IPS-20b (cell line): ENCODE results near the gene ZYG11B.
"Not testable (repeated sequence)": the region's sequence is repeated elsewhere in the genome, so short reads cannot be mapped to it uniquely, and the experiment has no call there.

Source experiments
- H3K27ac ChIP-seq: one replicate; pipeline ENCODE4 v1.5.1; 2013; ENCODE audit warnings: low read length
- H3K27me3 ChIP-seq: 2 replicates; pipeline ENCODE4 v1.6.1; 2013; ENCODE audit warnings: mild to moderate bottlenecking, low read length, inconsistent platforms; ENCODE audit not compliant: insufficient read depth
- H3K36me3 ChIP-seq: 2 replicates; pipeline ENCODE4 v1.6.1; 2013; ENCODE audit warnings: low read depth, mild to moderate bottlenecking, inconsistent platforms, low read length, moderate library complexity; ENCODE audit not compliant: insufficient read depth
- H3K4me1 ChIP-seq: 2 replicates; pipeline ENCODE4 v1.6.1; 2013; ENCODE audit warnings: mild to moderate bottlenecking, control low read depth, inconsistent platforms, low read length, moderate library complexity; ENCODE audit not compliant: insufficient read depth
- H3K4me3 ChIP-seq: 2 replicates; pipeline ENCODE4 v1.5.1; 2013; ENCODE audit warnings: mild to moderate bottlenecking, low read length, inconsistent platforms
- H3K9ac ChIP-seq: 2 replicates; pipeline ENCODE4 v1.6.1; 2013; ENCODE audit warnings: low read depth, mild to moderate bottlenecking, inconsistent platforms, low read length, moderate library complexity
- H3K9me3 ChIP-seq: 2 replicates; pipeline ENCODE4 v1.6.1; 2013; ENCODE audit warnings: mild to moderate bottlenecking, low read depth, low read length, inconsistent platforms; ENCODE audit not compliant: insufficient read depth

The ZYG11B gene

GRCh38 chr1:52825868-52826267 lies 99.6 kb downstream of the ZYG11B start:
- Histone ChIP-seq H3K9ac (no peak overlapping the region), H3K9me3 (no peaks in the 10 kb centered on the region), H3K36me3 (peaks cover 14% of the 10 kb centered on the region; the same call in 1 of the 2 replicates), H3K27me3 (no peaks in the 10 kb centered on the region), H3K4me3 (no peak overlapping the region), H3K4me1 (no peaks in the 10 kb centered on the region), H3K27ac (no peak overlapping the region)

DNA sequence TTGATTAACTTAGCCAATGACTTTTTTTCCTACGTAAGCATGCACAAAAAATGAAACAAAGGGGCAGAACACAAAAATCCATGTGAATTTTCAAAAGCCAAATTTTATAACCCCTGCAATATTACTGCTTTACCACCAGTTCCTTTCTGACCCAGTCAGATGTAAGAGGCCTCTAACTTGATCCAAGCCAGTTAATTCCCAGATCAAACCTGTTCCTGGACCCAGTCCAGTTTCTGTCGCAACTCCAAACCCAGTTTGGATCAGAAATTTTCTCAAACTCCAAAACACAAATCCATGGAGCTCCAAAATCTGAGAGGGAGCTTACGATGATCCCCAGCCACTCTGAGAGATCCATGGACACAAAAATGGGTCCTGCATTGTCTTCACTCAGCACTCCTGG lies 108.5 kb downstream of the ZYG11B start:
- Histone ChIP-seq H3K27ac (no peak overlapping the region), H3K4me3 (no peak overlapping the region), H3K9me3 (no peaks in the 10 kb centered on the region), H3K36me3 (no peaks in the 10 kb centered on the region), H3K4me1 (peaks cover 10% of the 10 kb centered on the region), H3K27me3 (no peaks in the 10 kb centered on the region), H3K9ac (no peak overlapping the region)

DNA sequence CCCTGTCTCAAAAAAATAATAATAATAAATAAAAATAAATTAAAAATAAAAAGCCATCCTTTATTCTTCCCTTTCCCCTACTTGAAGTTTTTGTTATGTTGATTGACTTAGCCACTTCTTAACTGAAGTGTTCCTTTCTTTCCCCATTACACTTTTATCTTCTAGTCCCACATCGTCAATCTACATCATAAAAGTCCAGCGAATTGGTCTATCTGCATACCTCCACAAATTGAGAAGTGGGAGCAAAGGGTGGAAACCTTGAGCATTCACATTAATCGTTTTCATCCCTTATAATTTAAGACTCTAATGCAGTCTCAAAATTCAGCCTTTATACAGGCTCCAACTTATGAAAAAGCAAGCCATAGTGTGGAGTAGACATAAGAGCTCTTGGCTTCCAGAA lies 109.8 kb downstream of the ZYG11B start:
- Histone ChIP-seq H3K27ac (no peak overlapping the region), H3K4me1 (peaks cover 10% of the 10 kb centered on the region), H3K27me3 (peaks cover 6% of the 10 kb centered on the region), H3K9me3 (no peaks in the 10 kb centered on the region), H3K36me3 (no peaks in the 10 kb centered on the region), H3K9ac (no peak overlapping the region; the same call in 1 of the 2 replicates), H3K4me3 (peak overlapping the region; percentile 56)

GRCh38 chr1:52839175-52839574 lies 112.9 kb downstream of the ZYG11B start:
- not testable (repeated sequence) for H3K9me3 ChIP-seq, H3K27ac ChIP-seq, H3K4me3 ChIP-seq, H3K36me3 ChIP-seq, H3K9ac ChIP-seq, H3K4me1 ChIP-seq
- peaks cover 38% of the 10 kb centered on the region for H3K27me3 ChIP-seq

GRCh38 chr1:52842643-52843310 lies 116.5 kb downstream of the ZYG11B start, which contains the start of gene ZYG11A:
TSS of gene ZYG11A (plus strand) at chr1:52842760. CDS start at chr1:52842884, 124 bp downstream.
- H3K4me1 ChIP-seq, result no peaks in the 10 kb centered on the region; the same call in 1 of the 2 replicates
- no peaks in the 10 kb centered on the region for H3K9me3 ChIP-seq
- H3K27me3 ChIP-seq, result peaks cover 49% of the 10 kb centered on the region
- H3K9ac ChIP-seq, result no peak within 1 kb of the TSS; the same call in 1 of the 2 replicates
- peak within 1 kb of the TSS; percentile 77 for H3K4me3 ChIP-seq
- H3K36me3 ChIP-seq, result no peaks in the 10 kb centered on the region
- no peak within 1 kb of the TSS for H3K27ac ChIP-seq

DNA sequence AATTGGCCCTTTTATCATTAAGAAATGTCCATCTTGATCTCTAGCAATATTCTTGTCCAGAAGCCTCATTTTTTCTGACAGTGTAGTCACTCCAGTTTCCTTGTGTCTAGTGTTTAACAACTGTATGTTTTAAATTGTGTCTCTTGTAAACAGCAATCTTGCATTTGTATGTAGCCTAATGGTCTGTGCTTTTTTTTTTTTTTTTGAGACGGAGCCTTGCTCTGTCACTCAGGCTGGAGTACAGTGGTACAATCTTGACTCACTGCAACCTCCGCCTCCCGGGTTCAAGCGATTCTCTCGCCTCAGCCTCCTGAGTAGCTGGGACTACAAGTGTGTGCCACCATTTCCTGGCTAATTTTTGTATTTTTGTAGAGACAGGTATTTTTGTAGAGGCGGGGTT lies 118.9 kb downstream of the ZYG11B start:
- H3K4me1 ChIP-seq, H3K9me3 ChIP-seq, H3K9ac ChIP-seq, H3K27ac ChIP-seq, H3K4me3 ChIP-seq, H3K36me3 ChIP-seq: not testable (repeated sequence)
- H3K27me3 ChIP-seq, result peaks cover 49% of the 10 kb centered on the region

DNA sequence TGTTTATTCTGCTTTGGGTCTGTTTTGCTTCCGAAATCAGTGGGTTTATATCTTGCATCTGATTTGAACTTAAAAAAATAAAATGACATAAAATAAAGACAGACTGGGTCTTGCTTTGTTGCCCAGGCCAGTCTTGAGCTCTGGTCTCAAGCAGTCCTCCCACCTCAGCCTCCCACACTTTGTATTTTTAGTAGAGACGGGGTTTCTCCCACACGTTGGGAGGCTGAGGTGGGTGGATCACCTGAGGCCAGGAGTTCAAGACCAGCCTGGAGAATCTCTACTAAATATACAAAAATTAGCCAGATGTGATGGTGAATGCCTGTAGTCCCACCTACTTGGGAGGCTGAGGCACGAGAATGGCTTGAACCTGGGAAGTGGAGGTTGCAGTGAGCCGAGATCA lies 122.2 kb downstream of the ZYG11B start:
- Histone ChIP-seq H3K36me3 (no peaks in the 10 kb centered on the region), H3K9ac (no peak overlapping the region), H3K27me3 (peaks cover 19% of the 10 kb centered on the region), H3K27ac (no peak overlapping the region), H3K9me3 (no peaks in the 10 kb centered on the region), H3K4me3 (no peak overlapping the region), H3K4me1 (no peaks in the 10 kb centered on the region; the same call in 1 of the 2 replicates)

GRCh38 chr1:52850951-52851350 lies 124.7 kb downstream of the ZYG11B start:
- H3K9ac ChIP-seq, result no peak overlapping the region
- no peaks in the 10 kb centered on the region; the same call in 1 of the 2 replicates for H3K27me3 ChIP-seq
- no peaks in the 10 kb centered on the region for H3K4me1 ChIP-seq
- H3K9me3 ChIP-seq, result no peaks in the 10 kb centered on the region
- H3K27ac ChIP-seq, result no peak overlapping the region
- H3K4me3 ChIP-seq, result no peak overlapping the region
- H3K36me3 ChIP-seq, result no peaks in the 10 kb centered on the region

- Histone ChIP-seq H3K36me3 (no peaks in the 10 kb centered on the region), H3K9me3 (no peaks in the 10 kb centered on the region), H3K27ac (no peak overlapping the region), H3K4me3 (no peak overlapping the region), H3K27me3 (no peaks in the 10 kb centered on the region), H3K9ac (no peak overlapping the region), H3K4me1 (no peaks in the 10 kb centered on the region)
Measured at GRCh38 chr1:52852854-52853253, 126.6 kb downstream of the ZYG11B start.

- Histone ChIP-seq H3K9ac (no peak overlapping the region), H3K27ac (no peak overlapping the region), H3K4me3 (no peak overlapping the region), H3K4me1 (no peaks in the 10 kb centered on the region), H3K9me3 (no peaks in the 10 kb centered on the region), H3K36me3 (no peaks in the 10 kb centered on the region), H3K27me3 (no peaks in the 10 kb centered on the region)
Measured at GRCh38 chr1:52855584-52855983, 129.3 kb downstream of the ZYG11B start.

DNA sequence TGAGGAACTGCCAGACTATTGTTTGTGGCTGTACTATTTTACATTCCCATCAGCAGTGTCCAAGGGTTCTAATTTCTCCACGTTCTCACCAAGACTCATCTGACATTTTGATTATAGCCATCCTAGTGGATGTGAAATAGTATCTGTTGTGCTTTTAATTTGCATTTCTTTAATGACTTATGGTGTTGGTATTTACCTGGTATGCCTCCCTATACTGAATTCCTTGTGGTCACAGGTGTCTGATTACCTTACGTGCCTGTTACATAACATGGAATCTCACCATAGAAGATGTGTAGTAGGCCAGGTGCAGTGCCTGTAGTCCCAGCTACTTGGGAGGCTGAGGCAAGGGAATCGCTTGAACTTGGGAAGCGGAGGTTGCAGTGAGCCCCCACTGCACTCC lies 129.8 kb downstream of the ZYG11B start:
- H3K27ac ChIP-seq, result no peak overlapping the region
- H3K9ac ChIP-seq, result no peak overlapping the region
- H3K36me3 ChIP-seq, result no peaks in the 10 kb centered on the region
- no peaks in the 10 kb centered on the region for H3K9me3 ChIP-seq
- H3K4me1 ChIP-seq, result no peaks in the 10 kb centered on the region
- no peak overlapping the region for H3K4me3 ChIP-seq
- no peaks in the 10 kb centered on the region for H3K27me3 ChIP-seq

- H3K36me3 ChIP-seq, result no peaks in the 10 kb centered on the region
- H3K4me1 ChIP-seq, result no peaks in the 10 kb centered on the region
- H3K27ac ChIP-seq, result no peak overlapping the region
- H3K27me3 ChIP-seq, result no peaks in the 10 kb centered on the region
- no peak overlapping the region for H3K4me3 ChIP-seq
- no peak overlapping the region for H3K9ac ChIP-seq
- no peaks in the 10 kb centered on the region for H3K9me3 ChIP-seq
Measured at GRCh38 chr1:52857443-52857842, 131.2 kb downstream of the ZYG11B start.
